ENCODE data around the gene CATSPERZ. TPM values are rescaled to one million over a fixed set of nuclear protein-coding genes. Genes with fewer than 3 reads are reported as not detected.

The CATSPERZ gene
- total RNA-seq, 4 donors from 2014 or later = not detected

DNA sequence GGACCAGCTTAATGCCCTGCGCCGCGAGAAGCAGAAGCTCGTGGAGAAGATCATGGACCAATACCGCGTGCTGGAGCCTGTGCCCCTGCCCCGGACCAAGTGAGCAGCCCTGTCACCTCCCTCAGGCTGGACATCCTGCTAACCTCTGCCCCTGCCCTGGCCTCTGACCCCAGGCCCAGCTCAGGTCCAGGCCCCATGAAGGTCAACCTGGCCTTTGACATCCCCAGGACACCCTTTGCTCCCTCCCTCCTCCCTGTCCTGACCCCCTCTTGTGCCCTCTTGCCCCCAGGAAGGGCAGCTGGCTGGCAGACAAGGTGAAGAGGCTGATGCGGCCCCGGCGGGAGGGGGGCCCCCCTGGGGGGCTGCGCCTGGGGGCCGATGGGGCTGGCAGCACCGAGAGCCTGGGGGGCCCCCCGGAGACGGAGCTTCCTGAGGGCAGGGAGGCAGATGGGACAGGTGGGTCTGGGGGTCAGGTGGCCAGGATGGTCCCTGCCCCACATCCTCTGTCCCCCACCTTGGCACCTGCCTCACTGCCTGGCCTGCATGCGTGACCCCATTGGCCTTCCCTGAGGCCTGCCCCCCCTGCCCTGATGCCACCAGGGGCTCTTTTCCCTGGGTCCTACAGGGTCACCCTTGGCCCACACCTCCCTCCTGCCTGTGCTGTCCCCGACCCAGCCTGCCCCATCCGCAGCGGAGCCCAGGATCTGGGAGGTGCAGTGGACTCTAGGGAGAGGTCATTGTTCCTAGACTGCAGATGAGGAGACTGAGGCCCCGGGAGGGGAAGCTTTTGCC is 53.8 kb downstream of the CATSPERZ start:
- H3K27me3 ChIP-seq = no peaks in the 10 kb centered on the region
- WGBS = 89% methylated on average over 10 of the region's 20 CpGs

More for the DNA sequence above, 53.8 kb downstream of the CATSPERZ start:
- Histone ChIP-seq H3K27ac (no peak overlapping the region), H3K4me1 (peaks cover 33% of the 10 kb centered on the region), H3K36me3 (no peaks in the 10 kb centered on the region), H3K4me3 (no peak overlapping the region), H3K9me3 (no peaks in the 10 kb centered on the region)
- no peak for DNase-seq (ENCODE audit: low spot score in 2 of 2)
- TF ChIP-seq EP300 (IDR thresholded peaks at IDR 0.05) = no peak

Other genes with a start within 250 kb of the CATSPERZ start
- 10 to 100 TPM; 29.2 to 64.6 (median 46.2) TPM for gene MACROD1, start 134.2 kb upstream of the CATSPERZ start, total RNA-seq
- gene STIP1, start 114.2 kb upstream of the CATSPERZ start, total RNA-seq = 10 to 100 TPM; 47.1 to 93.9 (median 87.4) TPM
- 10 to 100 TPM in 2 of 4 donors, 1 to 10 TPM in 2; 4.7 to 22.2 (median 8.2) TPM for gene FERMT3, start 93.6 kb upstream of the CATSPERZ start, total RNA-seq
- gene TRPT1, start 74.2 kb upstream of the CATSPERZ start, total RNA-seq = 10 to 100 TPM; 48.4 to 62.2 (median 52.8) TPM
- 10 to 100 TPM; 44.5 to 66.1 (median 54.4) TPM for gene NUDT22, start 74.1 kb upstream of the CATSPERZ start, total RNA-seq
- 10 to 100 TPM; 26.9 to 55.1 (median 37.3) TPM for gene DNAJC4, start 69.8 kb upstream of the CATSPERZ start, total RNA-seq
- 10 to 100 TPM; 56.1 to 75.0 (median 65.5) TPM for gene VEGFB, start 65.8 kb upstream of the CATSPERZ start, total RNA-seq
- gene FKBP2, start 59.3 kb upstream of the CATSPERZ start, total RNA-seq = 10 to 100 TPM; 43.9 to 64.7 (median 53.4) TPM
- gene PPP1R14B, start 53.4 kb upstream of the CATSPERZ start, total RNA-seq = 100 to 1,000 TPM; 127 to 220 (median 158) TPM
- 10 to 100 TPM; 33.3 to 46.9 (median 36.3) TPM for gene PLCB3, start 48.8 kb upstream of the CATSPERZ start, total RNA-seq
- 10 to 100 TPM; 57.1 to 71.9 (median 64.4) TPM for gene BAD, start 15.7 kb upstream of the CATSPERZ start, total RNA-seq
- 10 to 100 TPM; 17.8 to 30.0 (median 19.7) TPM for gene GPR137, start 14.5 kb upstream of the CATSPERZ start, total RNA-seq
- not detected for gene KCNK4, start 9.1 kb upstream of the CATSPERZ start, total RNA-seq
- 10 to 100 TPM; 65.0 to 93.6 (median 74.3) TPM for gene ESRRA, start 5.2 kb downstream of the CATSPERZ start, total RNA-seq
- 100 to 1,000 TPM; 170 to 332 (median 255) TPM for gene TRMT112, start 17.2 kb downstream of the CATSPERZ start, total RNA-seq
- 100 to 1,000 TPM; 130 to 227 (median 187) TPM for gene PRDX5, start 17.8 kb downstream of the CATSPERZ start, total RNA-seq
- 1 to 10 TPM; 3.3 to 8.3 (median 5.4) TPM for gene CCDC88B, start 39.8 kb downstream of the CATSPERZ start, total RNA-seq
- gene RPS6KA4, start 58.8 kb downstream of the CATSPERZ start, total RNA-seq = 10 to 100 TPM; 29.4 to 46.0 (median 39.6) TPM